CD4-positive, alpha-beta T cell treated with Interleukin-1 beta for 1 hour (primary cell): ENCODE results near the gene TMEM183A.
"Not testable (repeated sequence)": the region's sequence is repeated elsewhere in the genome, so short reads cannot be mapped to it uniquely, and the experiment has no call there.

Experiments
- DNase-seq, 2 donors: peaks; one replicate each; pipeline ENCODE4 v3.0.0-alpha.2; 2020 to 2022

The TMEM183A gene

DNA sequence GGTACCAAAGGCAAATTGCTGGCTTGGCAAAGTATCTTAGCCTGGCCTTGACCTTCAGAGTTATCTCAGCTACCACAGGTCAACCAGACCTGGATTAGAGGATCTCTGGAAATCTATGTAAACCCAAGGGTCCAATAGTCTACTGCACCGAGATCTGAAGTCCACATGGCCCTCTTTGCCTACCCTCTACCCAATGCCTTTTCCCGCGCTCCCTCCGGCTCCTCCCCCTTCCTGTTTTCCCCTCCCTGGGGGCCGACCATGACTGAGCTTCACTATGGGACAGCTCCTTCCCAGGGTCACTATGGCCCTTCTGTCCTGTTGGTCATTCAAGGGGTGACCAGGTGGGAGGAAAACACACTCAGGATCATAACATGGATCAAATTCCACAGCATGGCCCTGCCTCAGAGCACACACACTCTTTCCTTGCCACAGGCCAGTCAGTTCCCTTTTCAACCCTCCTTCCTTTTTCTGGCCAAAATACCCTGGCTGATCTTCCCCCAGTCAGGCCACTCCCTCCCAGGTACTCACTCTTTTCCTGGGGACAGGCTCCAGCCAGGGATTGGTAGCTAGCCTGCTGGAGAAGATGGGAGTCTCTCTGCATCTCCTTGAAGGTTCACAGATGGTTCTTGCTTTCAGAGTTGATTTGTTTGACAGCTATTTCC, 19.1 kb upstream of the TMEM183A start:
- no peak for DNase-seq

- no peak for DNase-seq
Measured at GRCh38 chr1:202989879-202990278, 17.3 kb upstream of the TMEM183A start.

- DNase-seq = no peak
Measured at GRCh38 chr1:202991112-202991511, 16.1 kb upstream of the TMEM183A start.

GRCh38 chr1:202994756-202995155, 12.4 kb upstream of the TMEM183A start:
- DNase-seq = no peak

DNA sequence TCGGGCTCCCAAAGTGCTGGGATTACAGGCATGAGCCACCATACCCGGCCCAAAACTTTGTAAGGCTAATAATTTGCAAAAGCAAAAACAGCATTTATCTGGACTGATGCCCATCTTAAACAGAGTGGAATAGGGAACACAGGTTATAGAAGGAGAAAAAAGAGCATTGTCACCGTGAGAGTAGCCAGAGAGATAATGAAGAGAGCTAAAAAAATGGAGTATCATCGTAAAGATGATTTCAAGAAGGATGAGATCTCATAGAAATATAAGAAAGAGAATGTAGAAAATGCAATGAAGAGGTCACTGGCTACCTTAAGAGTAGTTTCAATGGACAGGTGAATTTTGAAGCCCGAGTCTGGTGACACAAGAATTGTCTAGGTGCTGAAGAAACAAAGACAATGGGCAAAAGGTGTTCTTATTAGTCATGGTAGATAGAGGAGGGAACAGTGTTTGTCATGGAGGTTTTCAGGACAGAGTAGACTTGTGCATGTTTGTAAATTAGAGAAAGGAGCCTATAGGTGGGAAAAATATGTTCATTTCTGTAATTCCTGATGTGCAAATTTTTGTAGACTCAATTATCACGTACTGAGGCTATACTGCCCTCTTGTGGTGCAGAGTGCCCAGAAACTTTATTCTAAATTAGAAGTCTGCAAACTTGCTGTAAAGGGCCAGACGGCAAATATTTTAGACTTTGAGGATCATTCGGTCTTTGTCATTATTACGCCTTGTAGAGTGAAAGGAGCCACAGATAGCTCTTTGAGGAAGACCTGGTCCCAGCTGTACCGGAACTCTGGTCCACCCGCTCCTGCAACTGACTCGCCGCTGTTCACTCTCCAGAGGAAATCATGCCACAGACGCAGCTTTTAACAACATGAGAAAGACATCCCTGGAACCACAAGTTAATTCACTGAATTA, 8.1 kb upstream of the TMEM183A start:
- DNase-seq = peak; percentile 40 to 77

- no peak for DNase-seq
Measured at GRCh38 chr1:203000217-203000944, 6.8 kb upstream of the TMEM183A start.

DNA sequence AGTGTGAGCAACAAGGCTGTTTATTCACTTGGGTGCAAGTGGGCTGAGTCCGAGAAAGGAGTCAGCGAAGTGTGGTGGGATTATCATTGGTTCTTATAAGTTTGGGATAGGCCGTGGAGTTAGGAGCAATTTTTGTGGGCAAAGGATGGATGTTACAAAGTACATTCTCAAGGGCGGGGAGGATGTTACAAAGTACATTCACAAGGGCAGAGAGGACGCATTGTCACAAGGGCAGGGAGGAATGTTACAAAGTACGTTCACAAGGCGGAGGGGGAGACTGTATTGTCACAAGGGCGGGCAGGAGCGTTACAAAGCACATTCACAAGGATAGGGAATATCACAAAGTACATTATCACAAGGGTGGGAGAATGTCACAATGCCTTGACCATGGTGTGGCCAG, 5.2 kb upstream of the TMEM183A start:
- DNase-seq = no peak

DNA sequence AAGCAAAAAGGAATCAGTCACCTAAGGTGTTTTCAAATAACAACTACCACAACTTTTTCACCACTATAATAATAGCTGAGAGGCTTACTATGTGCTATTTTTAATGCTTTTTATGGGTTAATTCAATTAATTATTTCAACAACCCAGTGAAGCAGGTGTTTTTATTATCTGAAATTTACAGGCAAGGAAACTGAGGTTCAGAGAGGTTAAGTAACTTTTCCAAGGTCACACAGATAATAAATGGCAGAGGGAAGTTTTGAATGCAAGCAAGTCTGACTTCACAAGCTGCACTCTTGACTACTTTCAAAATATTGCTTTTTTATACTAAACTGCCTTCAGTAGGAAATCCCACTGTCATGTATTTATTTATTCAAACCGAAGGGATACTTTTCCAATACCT, 4.2 kb upstream of the TMEM183A start:
- no peak for DNase-seq

DNA sequence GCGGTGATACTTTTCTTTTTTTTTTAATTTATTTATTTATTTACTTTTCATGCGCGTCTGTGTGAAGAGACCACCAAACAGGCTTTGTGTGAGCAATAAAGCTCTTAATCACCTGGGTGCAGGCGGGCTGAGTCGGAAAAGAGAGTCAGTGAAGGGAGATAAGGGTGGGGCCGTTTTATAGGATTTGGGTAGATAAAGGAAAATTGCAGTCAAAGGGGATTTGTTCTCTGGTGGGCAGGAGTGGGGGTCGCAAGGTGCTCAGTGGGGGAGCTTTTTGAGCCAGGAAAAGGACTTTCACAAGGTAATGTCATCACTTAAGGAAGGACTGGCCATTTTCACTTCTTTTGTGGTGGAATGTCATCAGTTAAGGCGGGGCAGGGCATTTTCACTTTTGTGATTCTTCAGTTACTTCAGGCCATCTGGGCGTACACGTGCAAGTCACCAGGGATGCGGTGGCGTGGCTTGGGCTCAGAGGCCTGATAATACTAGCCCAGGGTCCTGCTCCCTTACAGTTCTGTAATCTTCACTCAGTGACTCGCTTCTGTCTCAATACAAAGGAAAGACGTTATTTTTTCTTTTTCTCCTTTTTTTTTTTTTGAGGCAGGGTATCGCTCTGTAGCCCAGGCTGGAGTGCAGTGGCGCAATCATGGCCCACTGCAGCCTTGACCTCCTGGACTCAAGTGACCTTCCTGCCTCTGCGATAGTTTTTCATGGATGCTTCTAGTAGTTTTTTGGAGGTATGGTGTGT, 1.6 kb upstream of the TMEM183A start:
- not testable (repeated sequence) for DNase-seq

DNA sequence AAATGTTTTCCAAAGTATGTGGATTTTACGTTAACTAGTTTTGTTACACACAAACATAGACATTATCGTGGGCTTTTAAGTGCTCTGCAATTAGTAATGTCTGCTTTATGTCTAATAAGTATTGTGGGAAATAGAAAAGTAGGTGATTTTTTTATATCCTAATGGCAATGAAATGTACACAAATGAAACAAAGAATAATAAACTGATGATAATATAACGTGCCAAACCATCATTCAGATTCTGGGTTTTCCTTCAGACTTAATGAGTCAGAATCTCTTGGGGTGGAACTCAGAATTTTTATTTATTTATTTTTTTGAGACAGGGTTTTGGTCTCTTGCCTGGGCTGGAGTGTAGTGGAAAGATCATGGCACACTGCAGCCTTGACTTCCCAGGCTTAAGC, 2.0 kb downstream of the TMEM183A start:
- DNase-seq = no peak

DNA sequence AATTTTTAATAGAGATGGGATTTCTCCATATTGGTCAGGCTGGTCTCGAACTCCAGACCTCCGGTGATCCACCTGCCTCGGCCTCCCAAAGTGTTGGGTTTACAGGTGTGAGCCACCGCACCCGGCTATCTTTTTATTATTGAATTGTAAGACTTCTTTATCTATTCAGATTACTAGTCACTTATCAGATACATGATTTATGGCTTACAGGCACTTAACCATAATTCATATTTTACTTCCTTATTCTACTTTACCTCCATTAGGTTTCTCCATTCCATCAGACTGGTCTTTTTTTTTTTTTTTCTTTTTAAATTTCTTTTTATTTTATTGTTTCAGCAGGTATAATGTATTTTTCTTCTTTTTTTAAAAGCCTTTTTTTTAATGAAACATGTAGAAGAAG, 4.4 kb downstream of the TMEM183A start:
- DNase-seq = no peak

DNA sequence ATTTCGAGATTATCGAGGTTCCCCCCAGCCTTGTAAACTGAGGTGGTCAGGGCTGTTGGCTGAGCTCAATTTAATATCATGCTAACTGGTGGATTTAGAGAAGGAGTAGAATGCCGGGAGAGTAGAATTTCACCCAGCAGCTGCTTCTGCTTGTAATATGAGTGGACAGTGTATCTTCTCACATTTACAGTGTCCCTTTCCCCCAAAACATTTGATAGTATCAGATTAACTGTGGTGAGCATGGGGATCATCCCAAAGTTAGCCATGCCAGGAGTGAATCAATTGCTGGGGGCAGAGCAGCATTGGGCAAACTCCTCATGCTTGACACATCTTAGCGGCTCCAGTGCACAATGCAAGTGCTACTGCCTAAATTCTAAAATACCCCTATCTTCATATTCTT, 9.9 kb downstream of the TMEM183A start:
- no peak for DNase-seq

GRCh38 chr1:203017692-203018091, 10.5 kb downstream of the TMEM183A start:
- DNase-seq = no peak

GRCh38 chr1:203022855-203023254, 15.7 kb downstream of the TMEM183A start:
- not testable (repeated sequence) for DNase-seq

DNA sequence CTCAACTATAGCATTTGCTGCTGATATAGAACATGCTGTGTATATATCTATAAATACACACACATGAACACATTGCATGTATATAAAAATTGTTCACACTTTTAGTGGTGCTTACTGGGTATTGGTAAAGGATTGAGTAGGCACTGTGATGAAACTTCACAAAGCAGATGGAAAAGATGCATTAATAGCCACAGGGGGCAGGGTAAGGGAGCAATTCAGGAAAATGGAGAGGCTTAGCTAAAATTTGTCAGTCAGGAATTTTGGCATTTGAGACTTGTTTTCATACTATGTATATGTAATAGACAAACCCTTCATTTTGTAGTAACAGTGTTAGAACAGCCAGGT, 18.5 kb downstream of the TMEM183A start:
- DNase-seq = no peak

DNA sequence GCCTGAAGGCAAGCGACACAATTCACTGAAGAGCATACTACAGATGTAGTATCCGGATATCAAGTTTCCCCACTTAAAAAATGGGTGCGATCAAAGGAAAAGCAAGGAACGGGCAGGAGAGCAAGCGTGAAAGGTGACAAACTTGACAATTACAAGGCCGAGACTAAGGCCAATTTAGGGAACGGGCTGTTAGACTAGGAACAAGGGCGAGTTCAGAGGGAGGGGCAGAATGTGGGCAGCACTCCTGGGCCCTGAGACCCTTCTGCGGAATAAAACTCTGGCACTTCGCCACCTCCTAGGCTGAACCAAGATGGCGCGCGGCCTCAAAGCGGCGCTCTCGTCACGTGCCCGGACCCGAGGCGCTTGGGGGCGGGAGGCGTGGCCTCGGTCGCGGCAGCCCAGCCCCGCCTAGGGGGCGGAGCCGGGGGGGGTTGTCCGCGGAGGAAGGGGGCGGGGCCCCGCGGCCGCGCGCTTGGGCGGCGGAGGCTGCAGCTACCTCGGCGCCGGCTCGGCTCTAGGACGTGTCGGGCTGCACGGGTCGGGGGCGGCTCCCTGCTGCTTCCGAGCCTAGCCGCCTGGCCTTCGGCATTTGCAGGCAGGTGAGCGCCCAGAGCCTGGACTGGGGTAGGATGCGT, 19.0 kb downstream of the TMEM183A start, which contains the start of gene PPFIA4:
Gene PPFIA4, plus strand, starts transcription at position 461 of the 635 bp plus-strand sequence. CDS start 12,518 bp downstream, outside the sequence.
- DNase-seq = peak; percentile 89 to 90

DNA sequence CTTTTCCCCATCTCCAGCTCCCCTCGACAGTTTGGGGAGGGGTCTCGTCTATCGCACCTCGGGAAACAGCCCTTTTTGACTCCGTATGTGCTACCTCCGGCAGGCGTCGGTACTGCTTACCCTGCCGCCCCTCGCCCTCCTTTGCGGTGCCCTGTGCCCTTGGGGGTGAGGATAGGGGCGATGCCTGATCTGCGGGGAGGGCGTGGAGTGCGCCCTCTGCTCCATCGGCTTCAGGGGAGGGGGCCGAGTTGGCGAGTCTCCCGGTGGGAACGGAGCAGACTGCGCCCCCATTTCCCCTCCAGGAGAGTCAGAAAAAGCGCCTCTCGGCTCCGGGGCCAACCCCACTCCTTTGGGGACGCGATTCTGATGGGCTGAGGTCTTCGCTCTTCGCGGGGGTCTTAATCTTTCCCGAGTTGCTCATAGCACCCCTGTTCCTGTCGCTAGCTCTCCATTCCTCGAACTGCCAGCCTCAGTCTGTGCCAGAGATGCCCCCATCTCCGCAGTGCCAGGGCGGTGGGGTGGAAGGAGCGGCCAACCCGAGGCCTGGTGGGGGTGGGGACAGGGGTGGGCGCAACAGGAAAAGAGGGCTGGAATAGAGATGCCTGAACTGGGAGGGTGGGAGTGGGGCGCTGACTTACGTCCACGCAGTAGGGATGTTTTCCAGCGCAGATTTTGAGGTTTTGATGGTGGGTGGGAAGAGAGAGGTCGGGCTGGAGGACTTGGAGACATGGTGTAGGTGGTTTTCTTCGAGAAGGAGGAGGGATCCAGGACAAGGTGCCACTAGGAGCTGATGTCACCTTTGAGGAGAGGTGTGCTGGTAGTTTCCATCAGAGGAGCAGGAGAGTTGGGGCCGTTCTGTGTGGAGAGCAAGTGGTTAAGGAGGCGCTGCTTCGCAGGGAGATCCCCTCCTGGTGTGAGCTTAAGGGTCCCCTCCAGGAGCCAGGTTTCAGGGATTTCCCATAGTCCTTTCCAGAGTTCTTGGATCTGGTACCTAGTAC, 19.8 kb downstream of the TMEM183A start:
- DNase-seq = no peak

DNA sequence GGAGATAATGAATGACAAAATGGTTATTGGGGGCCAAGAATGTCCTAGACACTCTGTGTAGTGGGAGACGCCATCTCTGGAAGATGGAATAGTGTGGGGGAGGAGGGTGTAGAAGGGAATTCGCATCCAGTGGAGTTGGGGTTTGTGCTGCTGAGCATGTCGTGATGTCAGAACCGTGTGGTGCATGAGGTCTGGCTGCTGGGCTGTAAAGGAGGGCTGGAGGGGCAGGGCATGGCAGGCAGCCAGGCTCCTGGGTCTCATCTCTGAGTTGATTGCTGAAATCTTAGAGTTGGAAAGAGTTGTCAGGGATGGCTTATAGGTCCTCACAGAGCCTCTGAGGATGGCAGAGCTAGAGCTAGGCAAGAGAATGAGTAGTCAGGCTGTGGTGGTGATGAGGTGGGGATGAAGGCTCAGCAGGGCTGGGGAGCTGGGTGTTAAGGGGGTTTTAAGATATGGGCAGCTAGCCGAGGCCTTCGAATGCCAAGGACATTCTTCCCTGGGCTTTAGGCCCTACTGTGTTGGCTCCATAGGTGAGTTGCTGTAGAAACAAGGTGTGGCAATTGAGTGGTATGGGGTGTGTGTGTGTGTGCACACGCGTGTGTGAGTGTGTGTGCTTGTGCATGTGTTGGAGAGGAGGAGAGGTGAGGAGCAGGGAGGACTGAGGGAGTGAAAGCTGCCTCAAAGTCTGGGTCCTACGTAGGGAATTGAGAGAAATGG, 21.1 kb downstream of the TMEM183A start:
- no peak for DNase-seq

GRCh38 chr1:203028784-203029553, 21.8 kb downstream of the TMEM183A start:
- DNase-seq = no peak
